ENCODE data around the gene TMEM183A.
"Not testable (repeated sequence)": the region's sequence is repeated elsewhere in the genome, so short reads cannot be mapped to it uniquely, and the experiment has no call there.

- TF ChIP-seq CTCF, POLR2A (IDR thresholded peaks at IDR 0.05): not testable (repeated sequence)
Measured at GRCh38 chr1:203005395-203006142, 1.6 kb upstream of the TMEM183A start.
